PC-9 (cell line): Measurements from ENCODE around the gene SLC30A2. TPM values are rescaled to one million over a fixed set of nuclear protein-coding genes. Genes with fewer than 3 reads are reported as not detected.

Experiments used
- BruUV-seq: library from RNA; stranded (reverse); fragments of 400-500 nt; replicated peaks from 2 replicates; lab custom pipeline; 2021; lab: Mats Ljungman, UMichigan
- CTCF ChIA-PET: fragments of 300-600 bp; sonication (Branson Sonifier 250); formaldehyde crosslinking; loops from one replicate; lab custom pipeline; 2022; ENCODE audit warnings: antibody characterized with exemption; lab: Charles Lee
- POLR2A ChIA-PET: fragments of 300-600 bp; sonication (Branson Sonifier 250); formaldehyde crosslinking; loops from one replicate; lab custom pipeline; 2022; ENCODE audit warnings: antibody characterized with exemption; ENCODE audit not compliant: unreplicated experiment; lab: Charles Lee
- DNase-seq, 2 experiments: peaks; one replicate each; pipeline versions ENCODE4 v3.0.0 to v3.0.0-alpha.2; 2015 to 2022; ENCODE audit warnings: mixed read lengths in 1 of 2
- H2AFZ ChIP-seq: fragments of 200-600 bp; sonication (generic); 2 replicates; pipeline ENCODE4 v1.8.1; 2017; ENCODE audit warnings: antibody characterized with exemption
- H3F3A ChIP-seq: fragments of 200-600 bp; sonication (generic); 2 replicates; pipeline ENCODE4 v1.8.1; 2017; ENCODE audit warnings: antibody characterized with exemption, mild to moderate bottlenecking, low read depth; ENCODE audit not compliant: insufficient read depth
- H3K27ac ChIP-seq: fragments of 200-600 bp; sonication (generic); 2 replicates; pipeline ENCODE4 v1.6.1; 2016; ENCODE audit warnings: mixed run types
- H3K27me3 ChIP-seq: fragments of 200-600 bp; sonication (generic); 2 replicates; pipeline ENCODE4 v1.6.1; 2016; ENCODE audit warnings: low read depth, mixed run types; ENCODE audit not compliant: insufficient read depth
- H3K36me3 ChIP-seq: fragments of 200-600 bp; sonication (generic); 2 replicates; pipeline ENCODE4 v1.6.1; 2016; ENCODE audit warnings: low read depth, mixed run types
- H3K4me1 ChIP-seq: fragments of 200-600 bp; sonication (generic); replicated peaks from 2 replicates; pipeline ENCODE4 v1.6.1; 2016; ENCODE audit warnings: mixed run types; ENCODE audit not compliant: insufficient read depth
- H3K4me2 ChIP-seq: fragments of 200-600 bp; sonication (generic); 2 replicates; pipeline ENCODE4 v1.6.1; 2017; ENCODE audit warnings: mixed run types
- H3K4me3 ChIP-seq: fragments of 200-600 bp; sonication (generic); 2 replicates; pipeline ENCODE4 v1.6.1; 2016; ENCODE audit warnings: mixed run types
- H3K79me2 ChIP-seq: fragments of 200-600 bp; sonication (generic); 2 replicates; pipeline ENCODE4 v1.6.1; 2017; ENCODE audit warnings: low read depth, mixed run types
- H3K9me2 ChIP-seq: fragments of 200-600 bp; sonication (generic); 2 replicates; pipeline ENCODE4 v1.8.1; 2017; ENCODE audit warnings: mild to moderate bottlenecking; ENCODE audit not compliant: insufficient read depth
- H3K9me3 ChIP-seq: fragments of 200-600 bp; sonication (generic); 2 replicates; pipeline ENCODE4 v1.8.1; 2016; ENCODE audit warnings: low read depth; ENCODE audit not compliant: insufficient read depth
- H4K20me1 ChIP-seq: fragments of 200-600 bp; sonication (generic); 2 replicates; pipeline ENCODE4 v1.8.1; 2017; ENCODE audit not compliant: insufficient read depth
- CTCF ChIP-seq: fragments of 200-600 bp; sonication (generic); conservative IDR thresholded peaks from 2 replicates; pipeline ENCODE4 v1.6.1; 2017; ENCODE audit warnings: mixed run types, antibody characterized with exemption, mild to moderate bottlenecking, moderate library complexity
- EZH2 ChIP-seq: fragments of 200-600 bp; sonication (generic); IDR thresholded peaks from 2 replicates; pipeline ENCODE4 v1.8.0; 2017; ENCODE audit warnings: antibody characterized with exemption, low read depth
- intact Hi-C: fragments of 100-400 bp; cut with micrococcal nuclease; formaldehyde crosslinking; loops from one replicate; pipeline ENCODE4 v1.10.0; 2022; ENCODE audit not compliant: unreplicated experiment
- total RNA-seq: library from RNA; stranded (reverse); gene quantifications from 2 replicates; pipeline ENCODE4 v1.2.3, GENCODE V29; 2021

Gene SLC30A2
- total RNA-seq, 1 experiment from 2014 or later = not detected

GRCh38 chr1:26070296-26070962 is 24.5 kb upstream of the SLC30A2 start:
- Histone ChIP-seq H3K36me3 (no peaks in the 10 kb centered on the region), H3K27ac (no peak overlapping the region), H3K9me2 (no peaks in the 10 kb centered on the region), H3K9me3 (no peaks in the 10 kb centered on the region), H3F3A (no peaks in the 10 kb centered on the region), H4K20me1 (no peaks in the 10 kb centered on the region), H3K79me2 (no peaks in the 10 kb centered on the region), H3K4me2 (no peak overlapping the region), H3K4me1 (no peaks in the 10 kb centered on the region; the same call in 1 of the 2 replicates), H3K27me3 (no peaks in the 10 kb centered on the region), H2AFZ (no peak overlapping the region), H3K4me3 (no peak overlapping the region)
- ChIA-PET CTCF (interaction anchor here (0.6 kb wide), 1 partner anchor 11 kb away, joined by 16 read pairs; no protein-coding TSS in a partner anchor), POLR2A (no interaction called here)
- intact Hi-C loops = no loop called here
- no TSS peak for BruUV-seq
- DNase-seq = no peak
- TF ChIP-seq CTCF (no peak), EZH2 (no peak)

GRCh38 chr1:26069941-26070295 is 24.0 kb upstream of the SLC30A2 start:
- Histone ChIP-seq H3K4me1 (no peaks in the 10 kb centered on the region; the same call in 1 of the 2 replicates), H4K20me1 (no peaks in the 10 kb centered on the region), H3K36me3 (no peaks in the 10 kb centered on the region), H3K9me3 (no peaks in the 10 kb centered on the region), H3K9me2 (no peaks in the 10 kb centered on the region), H2AFZ (no peak overlapping the region), H3K27me3 (no peaks in the 10 kb centered on the region), H3F3A (no peaks in the 10 kb centered on the region), H3K79me2 (no peaks in the 10 kb centered on the region), H3K4me2 (no peak overlapping the region), H3K27ac (no peak overlapping the region), H3K4me3 (no peak overlapping the region)
- DNase-seq = no peak
- intact Hi-C loops = no loop called here
- no TSS peak for BruUV-seq
- POLR2A ChIA-PET = no interaction called here
- no peak for TF ChIP-seq CTCF
- TF ChIP-seq EZH2 = no peak
- CTCF ChIA-PET = no interaction called here

- Histone ChIP-seq H3K27me3 (no peaks in the 10 kb centered on the region), H3F3A (no peaks in the 10 kb centered on the region), H3K79me2 (no peaks in the 10 kb centered on the region), H3K9me2 (no peaks in the 10 kb centered on the region), H3K4me2 (no peak within 1 kb of the TSS), H2AFZ (no peak within 1 kb of the TSS), H3K4me1 (peaks cover 7% of the 10 kb centered on the region; the same call in 1 of the 2 replicates), H3K4me3 (no peak within 1 kb of the TSS), H3K36me3 (no peaks in the 10 kb centered on the region), H4K20me1 (no peaks in the 10 kb centered on the region), H3K27ac (no peak within 1 kb of the TSS), H3K9me3 (no peaks in the 10 kb centered on the region)
- ChIA-PET POLR2A (no interaction called here), CTCF (no interaction called here)
- no peak for DNase-seq
- TF ChIP-seq CTCF (no peak), EZH2 (no peak)
- no TSS peak for BruUV-seq
- intact Hi-C loops = no loop called here
These were observed 21.6 kb upstream of the SLC30A2 start, which contains the start of gene TRIM63 for GRCh38 chr1:26067432-26067911. Gene TRIM63 (minus strand): TSS chr1:26067630. CDS start chr1:26067494, 136 bp downstream.
